ENCODE measurements around the gene NEO1.
A peak's percentile ranks its signal among the peaks of the same experiment; 100 is the strongest.

NEO1 gene

DNA sequence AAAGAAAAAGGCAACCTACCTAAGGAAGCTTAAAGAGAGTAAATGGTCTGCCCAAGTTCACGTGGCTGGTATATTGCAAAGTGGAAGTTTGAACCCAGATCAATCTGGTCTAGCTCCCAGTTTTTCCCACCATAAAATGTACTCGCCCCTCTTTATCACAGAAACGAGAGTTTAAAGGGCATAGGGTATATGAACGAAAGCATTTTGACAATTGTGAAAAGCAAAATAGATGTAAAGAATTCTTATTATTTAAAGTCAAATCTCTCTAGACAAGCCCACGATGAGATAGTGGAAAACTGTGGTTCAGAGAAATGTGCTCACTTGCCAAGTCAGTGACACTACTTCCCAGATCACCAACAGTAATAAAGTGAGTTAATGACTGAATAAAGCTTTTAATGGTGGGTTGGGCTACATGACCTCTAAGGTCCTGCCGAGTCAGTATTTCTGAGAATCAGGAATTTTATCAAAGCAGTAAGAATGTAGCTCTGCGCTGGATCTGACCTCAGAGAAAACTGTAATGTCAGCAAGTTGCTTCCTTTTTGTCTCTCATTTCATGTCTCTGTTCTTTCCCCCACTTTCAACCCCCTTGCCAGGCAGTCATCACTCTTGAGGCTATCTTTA is 23.3 kb upstream of the NEO1 start:
- DNase-seq = no peak

GRCh38 chr15:73030122-73030679 is 22.1 kb upstream of the NEO1 start:
- DNase-seq = no peak

DNA sequence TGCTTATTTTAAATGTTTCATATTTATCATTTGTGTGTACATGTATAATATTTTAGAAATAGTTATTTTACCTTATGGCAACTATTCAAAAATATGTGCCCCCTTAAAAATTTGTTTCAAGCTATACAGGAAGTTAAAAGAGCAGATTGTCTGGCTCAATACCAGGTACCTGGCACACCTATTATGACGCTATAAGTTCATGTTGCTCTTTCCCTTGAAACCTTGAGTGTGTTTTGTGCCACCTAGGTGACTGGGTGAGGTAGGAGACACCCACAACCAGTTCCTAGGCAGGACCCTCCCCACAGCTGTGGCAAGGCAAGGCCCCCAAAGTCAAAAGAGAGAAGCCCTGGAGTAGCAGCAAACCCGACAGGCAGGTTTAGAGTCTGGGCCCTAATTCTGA is 20.6 kb upstream of the NEO1 start:
- DNase-seq = no peak

DNA sequence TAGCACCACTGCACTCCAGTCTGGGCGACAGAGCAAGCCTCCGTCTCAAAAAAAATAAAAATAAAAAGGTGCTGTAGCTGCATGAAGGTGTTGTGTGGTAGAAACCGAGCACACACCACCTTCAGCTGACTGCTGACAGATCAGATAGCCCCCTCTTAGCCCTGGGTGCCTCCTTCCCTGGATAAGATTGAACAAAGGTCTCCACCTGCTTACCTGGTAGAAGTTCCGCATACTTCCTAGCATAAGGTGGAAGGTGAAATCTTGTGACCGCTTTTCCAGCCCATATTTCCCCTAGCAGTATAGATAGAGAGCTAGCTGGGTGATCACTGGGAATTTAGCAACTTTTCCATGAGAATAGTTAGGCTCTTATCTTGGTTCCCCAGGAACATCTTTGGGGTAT is 18.7 kb upstream of the NEO1 start:
- DNase-seq = no peak

GRCh38 chr15:73034221-73034620 is 18.0 kb upstream of the NEO1 start:
- DNase-seq = peak; percentile 75

DNA sequence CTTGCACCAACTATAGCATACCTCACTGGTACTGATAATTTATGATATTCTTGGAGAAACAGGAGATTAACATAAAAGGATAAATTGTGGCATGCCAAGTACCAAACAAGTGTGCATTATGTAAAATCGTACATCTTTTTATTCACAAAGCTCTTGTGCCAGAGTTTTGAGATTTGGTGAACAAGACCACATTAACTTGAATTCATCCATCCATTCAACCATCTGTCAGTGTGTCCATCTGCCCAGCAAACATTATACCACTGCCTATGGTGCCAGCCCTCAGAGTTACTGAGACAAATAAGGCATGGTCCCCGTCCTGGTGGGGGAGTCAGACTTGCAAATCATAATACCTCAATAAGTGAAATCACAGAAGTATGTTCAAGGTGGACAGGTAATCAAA is 17.0 kb upstream of the NEO1 start:
- DNase-seq = peak; percentile 16

DNA sequence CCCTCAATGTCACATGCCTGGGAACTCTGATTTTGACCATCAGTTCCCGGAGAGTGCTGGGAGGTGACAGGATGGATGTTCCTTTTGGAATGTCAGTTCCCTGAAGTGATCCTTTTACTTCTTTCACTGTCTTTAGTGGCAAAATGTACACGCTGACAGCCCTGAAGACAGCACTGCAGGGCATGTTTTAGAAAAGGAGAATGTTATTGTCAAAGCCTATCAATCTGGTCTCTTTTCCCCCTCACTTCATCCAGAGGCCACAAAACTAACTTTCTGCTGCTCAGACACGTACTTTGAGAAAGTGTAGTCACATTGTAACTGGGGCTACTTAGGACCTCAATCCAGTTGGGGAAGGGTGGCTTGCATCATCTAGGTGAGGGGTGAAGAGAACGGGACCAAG is 14.0 kb upstream of the NEO1 start:
- no peak for DNase-seq

GRCh38 chr15:73046073-73046472 is 6.2 kb upstream of the NEO1 start:
- no peak for DNase-seq

DNA sequence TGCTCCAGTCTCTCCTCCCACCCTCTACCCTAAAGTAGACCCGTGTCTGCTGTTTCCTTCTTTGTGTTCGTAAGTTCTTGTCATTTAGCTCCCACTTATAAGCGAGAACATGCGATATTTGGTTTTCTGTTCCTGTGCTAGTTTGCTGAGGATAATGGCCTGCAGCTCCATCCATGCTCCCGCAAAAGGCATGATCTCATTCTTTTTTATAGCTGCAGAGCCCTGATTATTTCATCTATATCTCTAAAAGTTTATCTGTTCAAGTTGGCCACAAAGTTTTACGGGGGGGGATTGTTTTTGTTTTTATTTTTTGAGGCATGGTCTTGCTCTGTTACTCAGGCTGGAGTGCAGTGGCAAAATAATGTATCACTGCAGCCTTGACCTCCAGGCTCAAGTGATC is 4.4 kb upstream of the NEO1 start:
- DNase-seq = no peak

DNA sequence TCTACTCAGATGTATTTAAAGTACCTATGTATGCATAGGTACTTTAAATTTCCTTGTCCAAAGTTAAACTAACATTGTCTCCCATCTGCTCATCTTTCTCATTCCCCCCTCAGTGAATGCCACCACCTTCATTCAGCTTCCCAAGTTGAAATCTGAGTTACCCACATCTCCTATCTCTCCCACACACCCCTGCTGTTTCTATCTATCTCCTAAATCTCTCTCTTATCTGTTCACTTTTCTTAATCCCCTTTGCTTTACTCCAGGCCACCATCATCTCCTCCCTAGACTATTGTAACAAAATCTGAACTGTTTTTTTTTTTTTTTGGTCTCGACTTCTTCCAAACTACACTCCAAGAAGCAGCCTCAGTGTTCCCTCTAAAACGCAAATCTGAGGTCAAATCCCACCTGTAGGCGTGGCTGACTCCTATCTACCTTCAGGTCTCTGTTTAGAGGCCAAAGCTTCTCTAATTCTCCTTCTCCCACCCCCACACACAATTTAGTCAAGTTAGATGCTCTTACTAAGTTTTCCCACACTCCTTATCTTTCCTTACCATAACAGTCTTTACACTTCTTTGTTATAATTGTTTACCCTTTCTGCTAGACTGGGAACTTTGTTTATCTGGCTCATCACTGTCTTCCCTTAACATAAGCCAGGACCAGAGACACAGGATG is 3.5 kb upstream of the NEO1 start:
- peak; percentile 38 for DNase-seq

DNA sequence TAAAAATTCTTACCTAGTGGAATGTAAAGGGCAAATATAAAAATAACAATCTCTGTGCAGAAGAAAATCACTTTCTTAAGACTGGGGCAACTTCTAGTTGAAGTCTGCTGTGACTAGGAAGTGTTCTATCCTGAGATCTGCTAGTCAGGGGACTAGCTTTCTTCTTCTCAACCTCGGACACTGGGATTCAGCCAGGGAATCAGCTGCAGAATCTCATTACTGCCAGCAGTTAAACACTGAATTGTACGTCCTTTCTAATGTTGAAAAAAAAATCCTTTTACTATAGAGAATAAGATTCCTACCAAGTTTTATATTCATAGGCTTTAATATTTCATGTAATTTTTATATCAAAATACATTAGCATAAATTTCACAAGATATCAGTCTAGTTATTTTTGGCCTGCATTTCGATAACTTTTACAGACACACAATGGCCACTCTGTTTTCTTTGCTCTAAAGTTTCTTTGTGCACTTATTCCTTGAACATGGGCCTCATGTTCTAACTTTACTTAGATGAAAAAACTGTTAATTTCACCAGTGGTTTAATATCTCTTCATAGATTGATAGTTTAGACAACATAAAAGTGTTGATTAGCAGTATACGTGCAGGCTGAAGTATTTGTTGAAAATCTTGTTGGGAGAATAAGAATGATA is 2.6 kb upstream of the NEO1 start:
- DNase-seq = peak; percentile 23

DNA sequence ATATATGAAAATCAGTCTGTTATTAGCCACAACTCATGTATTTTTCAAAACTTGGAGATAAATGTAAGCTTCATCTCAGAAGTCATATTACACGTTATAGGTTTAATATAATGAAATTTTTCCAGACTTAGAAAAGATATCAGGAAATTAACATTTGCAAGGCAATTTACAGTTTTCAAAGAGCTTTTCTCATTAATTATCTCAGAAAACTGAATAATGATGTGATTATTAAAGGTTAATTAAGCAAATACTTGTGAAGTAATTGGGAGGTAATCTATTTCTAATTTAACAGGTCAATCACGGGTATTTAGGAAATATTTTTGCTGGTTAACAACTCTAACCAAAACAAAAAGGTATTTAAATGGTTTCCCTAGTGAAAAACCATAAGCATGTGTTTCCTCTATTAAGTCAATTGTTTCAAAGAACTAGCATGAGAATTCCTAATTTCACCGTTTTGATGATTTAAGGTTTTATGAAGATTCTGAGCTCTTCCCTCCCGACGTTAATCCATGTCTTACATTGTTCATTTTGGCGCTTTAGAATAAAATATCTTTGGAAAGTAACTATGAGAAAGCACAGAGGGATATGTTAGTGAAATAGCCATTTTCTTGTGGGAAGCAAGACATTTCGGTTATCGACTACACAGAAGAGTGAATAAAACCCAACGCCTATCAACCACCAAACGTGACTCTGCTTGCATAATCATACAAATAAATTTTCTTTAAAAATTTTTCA is 1.5 kb upstream of the NEO1 start:
- DNase-seq = no peak

DNA sequence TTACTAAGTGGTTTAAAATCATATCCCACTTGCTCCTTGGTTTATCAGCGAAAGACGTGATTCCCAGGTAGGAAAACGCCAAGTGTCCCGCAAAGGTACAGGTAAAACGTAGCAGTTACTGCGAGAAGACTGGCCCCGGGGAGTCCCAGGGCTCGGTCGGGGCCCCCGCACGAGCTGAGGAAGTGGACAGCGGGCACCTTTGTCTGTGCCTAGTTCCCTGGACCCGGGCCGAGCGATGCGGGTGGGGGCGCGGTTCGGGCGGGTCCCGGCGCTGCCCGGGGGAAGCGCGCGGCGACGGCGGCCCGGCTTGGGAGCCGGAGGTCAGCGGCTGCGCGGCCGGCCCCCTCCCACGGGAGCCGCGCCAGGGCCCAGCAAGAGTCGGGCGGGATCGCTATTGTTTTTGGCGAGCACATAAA is 864 bp upstream of the NEO1 start:
- DNase-seq = peak; percentile 71

DNA sequence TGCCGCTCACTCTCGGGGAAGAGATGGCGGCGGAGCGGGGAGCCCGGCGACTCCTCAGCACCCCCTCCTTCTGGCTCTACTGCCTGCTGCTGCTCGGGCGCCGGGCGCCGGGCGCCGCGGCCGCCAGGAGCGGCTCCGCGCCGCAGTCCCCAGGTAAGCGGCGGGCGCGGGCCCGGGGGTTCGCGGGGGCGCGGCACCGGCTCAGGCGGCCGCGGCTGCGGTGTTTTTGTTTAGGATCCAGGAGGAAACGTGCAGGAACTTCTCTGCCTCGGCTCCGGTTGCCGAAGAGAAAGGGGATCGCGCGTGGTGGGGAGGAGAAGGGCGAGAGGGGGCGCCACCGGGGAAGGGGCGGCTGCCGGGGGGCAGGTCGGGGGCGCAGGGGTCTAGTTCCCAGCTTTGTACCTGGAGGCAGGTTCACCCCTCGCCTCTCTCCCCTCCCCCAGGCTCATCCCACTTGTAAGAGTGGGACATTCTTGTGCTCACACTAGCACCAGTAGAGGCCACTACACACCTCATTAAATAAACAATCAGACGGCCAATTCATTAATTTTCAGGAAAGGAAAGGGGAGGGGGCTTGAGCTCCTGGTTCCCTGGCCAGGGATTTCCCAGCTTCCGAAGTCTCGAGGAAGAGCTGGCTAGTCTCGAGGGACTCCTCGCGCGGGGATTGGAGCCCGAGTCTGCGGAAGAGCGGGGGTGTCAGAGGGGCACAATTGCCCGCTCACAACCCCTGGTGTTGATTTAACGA is 562 bp downstream of the NEO1 start:
- peak; percentile 96 for DNase-seq

DNA sequence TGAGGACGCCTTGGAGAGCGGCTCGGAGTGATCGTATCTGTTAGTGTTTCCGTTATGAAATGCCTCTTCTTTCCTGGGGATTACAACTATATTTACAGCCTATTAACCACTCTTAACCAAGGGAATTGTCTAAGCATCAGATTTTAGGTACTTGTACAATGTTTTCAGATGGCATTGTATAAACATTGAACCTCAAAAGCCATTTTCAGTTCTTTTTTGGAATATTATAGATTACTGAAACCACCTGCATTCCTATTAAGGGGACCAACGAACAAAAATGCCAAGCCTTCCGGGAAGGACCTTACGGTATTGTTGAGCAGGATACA is 1.1 kb downstream of the NEO1 start:
- no peak for DNase-seq

DNA sequence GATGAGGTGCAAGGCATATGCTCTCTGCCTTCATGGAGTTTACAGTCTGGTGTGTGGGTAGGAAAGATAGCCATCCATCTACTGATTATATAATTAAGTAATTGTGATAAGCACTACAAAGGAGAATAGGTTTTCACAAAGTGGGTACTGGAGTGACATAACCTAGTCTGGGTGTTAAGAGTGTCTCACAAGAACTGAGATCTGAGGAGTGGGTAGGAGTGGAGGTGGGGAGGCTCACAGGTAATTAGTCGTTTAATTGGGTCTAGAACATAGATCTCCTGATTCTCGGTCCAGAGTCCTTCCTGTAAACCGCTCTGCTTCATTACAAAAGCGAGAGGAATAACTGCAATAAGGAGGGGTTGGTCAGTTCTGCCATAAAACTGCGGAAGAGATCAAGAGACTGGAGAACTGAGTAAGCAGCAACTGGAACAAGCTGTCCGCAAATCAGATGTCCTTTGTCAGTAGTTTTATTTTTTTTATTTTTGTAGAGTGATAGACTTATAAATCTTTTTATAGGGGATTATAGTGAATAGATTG is 2.2 kb downstream of the NEO1 start:
- no peak for DNase-seq

GRCh38 chr15:73056460-73056859 is 4.2 kb downstream of the NEO1 start:
- DNase-seq = no peak

GRCh38 chr15:73058437-73058836 is 6.2 kb downstream of the NEO1 start:
- DNase-seq = no peak

- no peak for DNase-seq
These were observed 12.9 kb downstream of the NEO1 start for GRCh38 chr15:73065114-73065513.

DNA sequence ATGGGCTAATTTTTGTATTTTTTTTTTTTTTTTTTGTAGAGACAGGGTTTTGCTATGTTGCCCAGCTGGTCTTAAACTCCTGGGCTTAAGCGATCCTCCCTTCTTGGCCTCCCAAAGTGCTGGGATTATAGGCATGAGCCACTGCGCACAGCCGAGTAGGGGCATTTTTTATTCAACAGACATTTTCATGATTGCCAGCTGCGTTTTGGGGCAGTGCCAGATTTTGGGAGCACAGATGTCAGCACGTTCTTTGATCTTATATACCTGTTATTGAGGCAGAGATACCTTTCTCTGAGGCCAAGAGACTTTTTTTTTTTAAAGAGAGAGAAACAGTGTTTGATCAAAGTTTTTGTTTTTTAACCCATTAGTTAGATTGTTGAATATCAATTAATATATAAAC is 16.8 kb downstream of the NEO1 start:
- no peak for DNase-seq

GRCh38 chr15:73072894-73073293 is 20.6 kb downstream of the NEO1 start:
- DNase-seq = no peak

DNA sequence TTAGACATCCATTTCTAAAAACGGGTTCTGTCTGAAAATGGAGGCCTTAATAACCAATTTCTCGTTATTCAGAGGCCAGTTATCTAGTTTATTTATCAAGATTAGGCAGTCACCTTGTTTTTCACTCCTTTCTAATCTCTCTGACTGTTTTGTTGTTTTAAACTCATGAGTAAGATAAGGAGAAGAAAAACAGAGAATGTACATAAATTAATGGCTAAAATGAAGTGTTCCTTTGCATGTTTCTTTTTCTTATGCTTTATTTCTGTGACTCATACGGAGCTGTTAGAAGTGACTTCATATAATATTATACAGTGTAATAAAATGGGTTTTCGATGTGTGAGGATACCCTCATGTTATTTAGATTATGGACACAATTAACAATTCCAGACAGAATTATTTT is 22.0 kb downstream of the NEO1 start:
- DNase-seq = no peak
